H7 (cell line): ENCODE data around the gene SPNS2. TPM values are rescaled to one million over a fixed set of nuclear protein-coding genes. Genes with fewer than 3 reads are reported as not detected.

Experiments used
- DNase-seq: peaks from one replicate; pipeline ENCODE4 v3.0.0; 2012
- H3K27me3 ChIP-seq: 2 replicates; pipeline ENCODE4 v1.6.0; 2011; ENCODE audit warnings: mild to moderate bottlenecking, low read length; ENCODE audit not compliant: control insufficient read depth, insufficient read depth
- H3K36me3 ChIP-seq: replicated peaks from 2 replicates; pipeline ENCODE4 v1.5.1; 2011; ENCODE audit warnings: low read length; ENCODE audit not compliant: control insufficient read depth, insufficient read depth
- H3K4me3 ChIP-seq: 2 replicates; pipeline ENCODE4 v1.5.1; 2011; ENCODE audit warnings: low read depth, mild to moderate bottlenecking, control low read depth, low read length, moderate library complexity; ENCODE audit not compliant: insufficient read depth
- total RNA-seq: library from RNA; depleted of rRNA; stranded (reverse); fragments of >200 nt; shearing (Covaris generic); gene quantifications from 2 replicates; pipeline ENCODE4 v1.2.3, GENCODE V29; 2014

Gene SPNS2
- total RNA-seq, 1 experiment from 2014 or later: 2.1 TPM

DNA sequence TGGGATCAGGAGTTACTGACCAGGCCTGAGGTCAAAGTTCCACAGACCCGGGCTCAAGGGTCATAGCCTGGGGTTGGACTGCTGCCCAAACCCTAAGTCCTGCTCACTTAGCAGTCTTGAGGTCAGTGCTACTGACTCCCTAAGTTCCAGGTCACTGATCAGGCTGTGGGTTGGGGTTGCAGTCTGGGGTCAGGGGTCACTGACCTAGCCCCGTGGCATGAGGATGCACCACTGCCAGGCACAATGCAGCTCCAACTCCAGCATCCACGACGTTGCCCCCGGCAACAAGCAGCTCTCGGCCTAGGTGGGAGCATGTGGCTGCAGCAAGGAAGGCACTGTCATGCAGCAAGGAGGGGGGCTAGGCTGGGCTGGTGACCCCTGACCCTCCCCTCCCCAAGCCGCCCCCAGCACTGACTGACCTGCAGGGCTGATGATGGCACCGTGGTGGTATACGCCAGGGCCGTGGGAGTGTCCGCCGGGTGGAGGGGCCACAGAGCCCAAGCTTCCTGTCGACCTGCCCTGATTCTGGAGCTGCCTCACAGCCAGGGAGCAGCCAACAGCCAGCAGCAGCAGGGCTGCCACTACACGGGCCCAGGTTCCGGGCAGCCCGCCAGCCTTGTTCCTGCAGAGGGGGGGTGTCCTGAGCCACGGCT is 60.6 kb downstream of the SPNS2 start:
- peak; percentile 65 for DNase-seq
- no peaks in the 10 kb centered on the region for H3K27me3 ChIP-seq
- no peak overlapping the region for H3K4me3 ChIP-seq
- no peaks in the 10 kb centered on the region for H3K36me3 ChIP-seq

DNA sequence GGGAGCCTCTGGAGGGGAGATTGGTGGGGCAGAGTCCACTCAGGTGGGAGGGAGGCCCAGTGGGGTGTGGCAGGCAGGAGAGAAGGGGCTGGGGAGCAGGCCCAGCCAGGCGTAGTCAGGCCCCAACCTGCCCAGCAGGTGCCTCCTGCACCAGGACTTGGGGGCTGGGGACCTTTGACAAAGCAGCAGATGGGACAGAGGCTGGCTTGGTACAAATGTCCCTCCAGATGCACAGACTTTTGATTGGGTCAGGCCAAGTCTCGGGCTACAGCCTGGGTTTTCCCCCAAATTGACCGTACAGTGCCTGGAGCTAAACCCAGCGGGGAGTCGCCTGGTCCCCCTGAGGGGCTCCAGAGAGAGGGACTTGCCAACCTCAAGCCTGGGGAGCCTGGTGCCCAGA is 61.3 kb downstream of the SPNS2 start:
- no peak overlapping the region for H3K4me3 ChIP-seq
- no peaks in the 10 kb centered on the region for H3K36me3 ChIP-seq
- peak; percentile 53 for DNase-seq
- H3K27me3 ChIP-seq: no peaks in the 10 kb centered on the region

DNA sequence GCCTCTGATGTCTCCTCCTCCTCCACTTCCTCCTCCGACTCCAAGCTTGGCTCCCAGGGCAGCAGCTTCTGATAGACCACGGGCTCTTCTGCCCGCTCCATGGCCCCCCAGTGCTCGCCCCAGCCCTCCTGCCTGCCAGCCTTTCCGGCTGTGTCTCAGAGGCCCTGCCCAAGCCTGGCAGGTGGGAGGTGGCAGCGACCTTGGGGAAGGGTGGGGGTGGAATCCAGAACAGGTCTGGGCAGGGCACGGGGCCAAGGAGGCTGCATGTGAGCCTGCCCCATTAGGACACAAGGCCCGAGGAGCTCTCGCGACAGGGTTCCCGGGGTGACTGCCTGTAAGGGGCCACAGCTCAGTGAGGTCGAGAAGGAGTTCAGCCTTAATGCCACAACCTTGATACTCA is 61.7 kb downstream of the SPNS2 start, which contains the start of gene GGT6:
Gene GGT6 (minus strand): TSS at position 157 of the 400 bp plus-strand sequence. CDS start 56 bp downstream, at position 101.
- no peak within 1 kb of the TSS for H3K4me3 ChIP-seq
- no peak for DNase-seq
- H3K27me3 ChIP-seq: no peaks in the 10 kb centered on the region
- H3K36me3 ChIP-seq: no peaks in the 10 kb centered on the region

DNA sequence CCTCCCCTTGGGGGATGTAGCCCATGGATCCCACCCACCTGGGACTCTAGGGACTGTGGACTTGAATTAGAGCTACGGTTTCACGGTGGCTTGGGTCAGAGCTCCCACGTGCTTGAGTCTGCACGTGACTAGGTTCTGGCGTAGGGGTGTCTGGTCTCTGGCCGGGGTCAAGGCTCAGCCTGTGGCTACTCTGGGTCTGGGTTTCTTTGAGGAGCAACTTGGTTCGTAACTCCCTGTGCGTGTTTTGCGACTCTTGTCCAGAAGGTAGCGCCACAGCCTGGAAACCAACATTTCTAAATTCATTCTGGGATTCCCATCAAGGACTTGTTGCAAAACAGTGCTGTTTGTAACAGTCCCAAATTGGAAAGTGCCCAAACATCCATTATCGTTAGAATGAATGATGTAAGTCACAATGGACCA is 62.2 kb downstream of the SPNS2 start:
- DNase-seq: peak; percentile 77
- Histone ChIP-seq H3K27me3 (no peaks in the 10 kb centered on the region), H3K36me3 (no peaks in the 10 kb centered on the region), H3K4me3 (no peak overlapping the region)

DNA sequence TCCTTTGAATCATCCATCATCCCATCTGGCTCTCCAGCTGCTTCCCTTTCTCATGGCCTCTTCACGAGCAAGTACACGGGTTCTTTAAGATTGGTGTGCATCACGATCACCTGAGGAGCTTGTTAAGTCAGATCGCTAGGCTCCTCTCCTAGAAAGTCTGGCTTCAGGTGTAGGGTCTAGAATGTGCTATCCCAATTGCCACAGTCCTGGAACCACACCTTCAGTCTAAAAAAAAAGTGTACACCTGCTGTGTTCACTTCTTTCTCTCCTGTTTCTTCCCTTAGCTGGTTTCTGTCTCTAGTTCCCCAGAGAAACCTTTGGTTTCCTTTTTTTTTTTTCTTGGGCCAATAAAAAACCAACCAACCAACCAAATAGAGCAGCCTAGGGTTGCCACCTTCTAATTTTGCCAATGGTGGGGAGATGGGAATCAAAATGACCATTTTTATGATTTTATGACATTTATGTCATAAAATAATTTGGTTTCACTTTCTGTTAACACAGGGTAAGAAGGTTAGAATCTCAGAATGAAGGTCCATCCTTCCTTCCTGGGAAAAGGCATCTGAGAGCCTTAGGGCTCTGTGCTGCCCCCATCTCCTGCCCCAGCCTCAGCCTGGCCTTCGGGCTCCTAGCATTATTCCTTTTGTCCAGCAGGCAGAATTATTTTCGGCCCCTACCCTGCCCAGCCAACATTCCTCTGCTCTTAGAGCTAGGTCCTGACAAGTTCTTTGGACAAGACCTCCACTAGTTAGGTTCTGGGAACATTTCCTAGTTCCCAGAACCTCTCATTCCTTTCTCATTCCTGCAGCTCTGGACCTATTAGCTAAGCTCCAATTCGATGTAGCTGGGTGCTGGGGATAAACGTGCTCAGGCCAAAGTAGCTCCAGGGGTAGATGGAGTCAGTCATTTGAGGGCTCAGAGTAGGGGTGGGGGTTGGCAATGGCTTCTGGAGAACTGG is 63.6 kb downstream of the SPNS2 start:
- Histone ChIP-seq H3K27me3 (no peaks in the 10 kb centered on the region), H3K4me3 (no peak overlapping the region), H3K36me3 (no peaks in the 10 kb centered on the region)
- no peak for DNase-seq

DNA sequence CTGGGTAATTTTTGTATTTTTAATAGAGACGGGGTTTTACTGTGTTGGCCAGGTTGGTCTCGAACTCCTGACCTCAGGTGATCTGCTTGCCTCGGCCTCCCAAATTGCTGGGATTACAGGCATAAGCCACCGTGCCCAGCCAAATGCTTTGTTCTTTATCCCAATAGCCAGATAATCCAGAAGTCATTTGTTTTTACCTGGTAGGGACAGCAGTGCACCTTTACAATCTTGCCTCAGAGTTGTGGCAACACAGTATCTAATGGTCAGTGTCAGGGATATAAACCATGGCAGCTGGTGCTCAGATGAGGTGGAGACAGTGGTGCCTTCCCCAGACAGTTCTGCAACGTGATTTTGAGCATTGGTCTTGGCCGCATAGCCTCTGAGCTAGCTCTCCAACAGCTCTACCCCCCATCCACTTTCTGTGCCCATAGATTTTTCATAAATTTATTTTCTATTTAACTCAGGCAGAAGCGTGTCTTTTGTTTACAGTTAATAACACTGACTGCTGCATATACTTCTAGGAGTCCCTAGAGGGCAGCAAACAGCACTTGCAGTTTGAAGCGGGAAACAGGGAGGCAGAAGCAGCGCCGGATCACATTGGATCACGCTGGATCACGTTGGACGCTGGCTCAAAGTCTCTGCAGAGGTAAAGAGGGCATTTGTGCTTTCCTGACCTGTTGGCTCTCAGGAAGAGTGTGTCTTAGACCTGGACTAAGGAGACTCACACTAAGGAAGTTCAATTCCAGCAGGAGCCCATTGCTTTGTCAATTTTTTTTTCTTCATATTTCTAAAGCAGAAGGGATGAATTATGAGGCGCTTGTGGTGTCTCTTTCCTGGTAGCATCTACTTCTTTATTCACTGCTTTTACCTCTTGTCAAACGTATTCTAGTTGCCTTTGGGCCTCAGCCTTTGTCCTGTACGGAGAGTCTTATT is 66.8 kb downstream of the SPNS2 start:
- Histone ChIP-seq H3K36me3 (no peaks in the 10 kb centered on the region), H3K4me3 (no peak overlapping the region)
- peak; percentile 82 for DNase-seq

DNA sequence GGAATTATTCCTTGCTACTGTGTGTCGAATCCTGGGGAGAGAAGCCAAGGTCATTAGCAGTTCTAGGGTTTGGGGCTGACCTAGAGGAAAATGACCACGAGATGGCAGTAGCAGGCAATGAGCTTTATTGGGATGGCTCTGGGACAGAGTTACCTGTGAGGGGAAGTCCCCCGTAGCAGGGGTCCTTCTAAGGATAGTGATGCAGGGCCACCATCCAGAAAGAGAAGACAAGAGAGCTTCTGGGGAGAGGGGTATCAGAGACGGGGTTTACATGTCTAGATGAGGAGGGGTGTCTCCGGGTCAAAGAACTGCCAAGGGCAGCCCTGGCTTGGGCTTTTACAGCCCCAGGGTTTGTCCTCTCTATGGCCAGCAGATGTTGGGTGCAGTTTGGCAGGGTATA is 68.1 kb downstream of the SPNS2 start:
- H3K27me3 ChIP-seq: no peaks in the 10 kb centered on the region
- DNase-seq: peak; percentile 90
- no peaks in the 10 kb centered on the region for H3K36me3 ChIP-seq
- H3K4me3 ChIP-seq: no peak overlapping the region

More for the DNA sequence above, 66.8 kb downstream of the SPNS2 start:
- no peaks in the 10 kb centered on the region for H3K27me3 ChIP-seq

DNA sequence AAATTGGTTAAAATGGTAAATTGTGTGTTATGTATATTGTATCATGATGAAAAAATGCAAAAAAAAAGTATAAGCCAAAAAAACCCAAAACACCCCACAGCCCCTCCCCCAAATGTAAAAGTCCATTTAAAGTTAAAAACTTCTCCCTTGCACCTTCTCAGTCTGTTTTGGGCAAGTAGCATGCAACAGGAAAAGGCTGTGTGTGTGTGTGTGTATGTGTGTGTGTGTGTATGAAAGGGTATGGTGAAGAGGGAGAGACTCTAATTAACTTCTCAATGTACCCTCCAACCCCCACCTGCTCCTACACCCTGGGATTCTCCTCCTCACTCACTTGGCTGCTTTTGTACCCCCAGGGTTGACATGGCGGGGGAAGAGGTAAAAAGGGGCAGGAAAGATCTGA is 70.9 kb downstream of the SPNS2 start:
- no peak overlapping the region for H3K4me3 ChIP-seq
- DNase-seq: no peak
- H3K27me3 ChIP-seq: no peaks in the 10 kb centered on the region
- H3K36me3 ChIP-seq: no peaks in the 10 kb centered on the region

DNA sequence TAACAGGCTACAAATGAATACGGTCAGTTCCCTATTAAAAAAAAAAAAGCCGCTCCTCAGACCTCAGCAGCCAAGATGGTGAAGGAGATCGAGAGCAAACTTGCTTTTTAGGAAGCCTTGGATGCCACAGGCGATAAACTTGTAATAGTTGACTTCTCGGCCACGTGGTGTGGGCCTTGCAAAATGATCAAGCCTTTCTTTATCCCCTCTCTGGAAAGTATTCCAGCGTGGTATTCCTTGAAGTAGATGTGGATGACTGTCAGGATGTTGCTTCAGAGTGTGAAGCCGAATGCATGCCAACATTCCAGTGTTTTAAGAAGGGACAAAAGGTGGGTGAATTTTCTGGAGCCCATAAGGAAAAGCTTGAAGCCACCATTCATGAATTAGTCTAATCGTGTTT is 73.5 kb downstream of the SPNS2 start:
- Histone ChIP-seq H3K4me3 (no peak overlapping the region), H3K27me3 (no peaks in the 10 kb centered on the region)
- DNase-seq: no peak

DNA sequence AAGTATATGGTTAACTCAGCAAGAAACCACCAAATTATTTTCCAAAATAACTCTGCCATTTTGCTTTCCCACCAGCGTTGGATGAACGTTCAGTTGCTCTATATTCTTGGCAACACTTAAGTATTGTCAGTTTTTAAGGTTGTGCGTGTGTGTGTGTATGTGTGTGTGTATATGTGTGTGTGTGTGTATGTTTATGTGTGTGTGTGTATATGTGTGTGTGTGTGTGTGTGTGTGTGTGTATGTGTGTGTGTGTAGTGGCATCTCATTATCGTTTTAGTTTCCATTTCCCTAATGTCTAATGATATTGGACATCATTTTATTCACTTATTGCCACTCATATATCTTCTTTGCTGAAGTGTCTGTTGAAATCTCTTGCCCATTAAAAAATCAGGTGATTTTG is 74.4 kb downstream of the SPNS2 start:
- H3K36me3 ChIP-seq: no peaks in the 10 kb centered on the region
- no peak for DNase-seq
- no peak overlapping the region for H3K4me3 ChIP-seq
- no peaks in the 10 kb centered on the region for H3K27me3 ChIP-seq

More for the DNA sequence above, 73.5 kb downstream of the SPNS2 start:
- no peaks in the 10 kb centered on the region for H3K36me3 ChIP-seq

DNA sequence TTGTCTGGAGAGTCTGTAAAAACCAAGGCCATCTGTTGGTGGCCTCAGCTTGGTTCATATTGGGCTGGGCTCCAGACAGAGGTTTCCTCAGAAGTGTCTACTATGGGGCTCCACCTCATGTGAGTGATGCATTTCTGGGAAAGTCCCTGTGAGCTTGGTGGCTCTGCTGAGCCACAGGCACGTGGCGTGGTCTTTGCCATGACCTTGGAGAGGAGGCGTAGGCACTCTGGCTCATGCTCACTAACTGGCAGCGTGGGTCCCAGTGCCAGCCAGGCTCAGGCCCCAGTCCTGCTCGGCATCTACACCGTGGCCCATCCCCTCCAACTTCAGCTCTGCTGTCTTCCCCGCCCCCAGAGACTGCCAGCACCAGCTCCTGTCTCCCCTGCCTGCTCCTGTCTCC is 75.0 kb downstream of the SPNS2 start:
- Histone ChIP-seq H3K27me3 (no peaks in the 10 kb centered on the region), H3K4me3 (no peak overlapping the region), H3K36me3 (no peaks in the 10 kb centered on the region)
- no peak for DNase-seq

DNA sequence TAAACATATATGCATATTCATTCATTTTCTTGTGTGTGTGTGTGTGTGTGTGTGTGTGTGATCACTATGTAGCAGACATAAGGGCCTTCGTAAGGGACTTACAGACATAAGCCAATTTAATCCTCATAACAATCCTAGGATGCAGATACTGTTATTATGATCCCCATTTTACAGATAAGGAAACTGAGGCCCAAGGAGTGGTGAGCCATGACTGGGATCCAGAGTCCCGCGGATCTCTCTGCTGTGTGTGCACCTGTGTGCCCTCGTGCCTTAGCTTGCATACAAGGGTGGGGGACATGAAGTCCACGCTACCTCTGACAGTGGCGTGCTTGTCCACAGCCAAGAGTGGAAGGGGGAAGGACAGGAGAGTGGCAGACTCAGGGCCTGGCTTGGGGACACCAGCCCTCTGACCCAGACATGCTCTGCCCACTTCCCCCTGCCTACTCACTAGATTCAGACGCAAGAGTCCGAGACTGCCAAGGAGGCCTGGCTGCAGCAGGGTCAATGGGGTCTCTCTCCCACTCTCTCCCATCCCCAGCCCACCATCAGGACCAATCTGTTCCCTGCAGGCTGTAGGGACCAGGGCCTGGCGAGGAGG is 75.9 kb downstream of the SPNS2 start:
- DNase-seq: no peak
- no peaks in the 10 kb centered on the region for H3K36me3 ChIP-seq
- H3K27me3 ChIP-seq: no peaks in the 10 kb centered on the region
- no peak overlapping the region for H3K4me3 ChIP-seq

DNA sequence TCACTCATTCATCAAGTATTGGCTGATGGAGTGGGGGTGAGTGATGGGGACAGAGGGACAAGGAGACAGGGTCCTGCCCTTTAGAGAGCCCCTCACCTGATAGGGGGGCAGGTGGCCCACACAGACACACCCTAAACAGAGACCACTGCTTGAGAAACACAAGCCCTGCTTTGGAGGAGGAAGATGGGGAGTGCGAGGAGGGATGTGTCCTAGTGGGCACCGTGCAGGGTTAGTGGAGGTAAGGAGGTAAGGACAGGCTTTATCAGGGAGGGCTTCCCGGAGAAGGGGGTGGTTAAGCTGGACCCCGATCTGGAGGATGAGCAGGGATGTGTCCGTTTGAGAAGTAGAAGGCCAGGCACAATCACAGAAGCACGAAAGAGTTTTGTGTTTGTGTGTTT is 77.5 kb downstream of the SPNS2 start:
- no peaks in the 10 kb centered on the region; the same call in 1 of the 2 replicates for H3K27me3 ChIP-seq
- H3K36me3 ChIP-seq: no peaks in the 10 kb centered on the region
- H3K4me3 ChIP-seq: no peak overlapping the region
- DNase-seq: peak; percentile 58
